Activated naive CD4-positive, alpha-beta T cell treated with anti-CD3 and anti-CD28 coated beads for 36 hours (primary cell): ENCODE measurements around the gene CDKN1A. TPM values are rescaled to one million over a fixed set of nuclear protein-coding genes. Genes with fewer than 3 reads are reported as not detected.
A peak's percentile ranks its signal among the peaks of the same experiment; 100 is the strongest.

Experiments used
- CTCF ChIA-PET: fragments of 350-600 bp; sonication (Branson Sonifier 250); formaldehyde crosslinking; loops from one replicate; lab custom pipeline; 2021; ENCODE audit warnings: antibody characterized with exemption; lab: Charles Lee
- DNase-seq: peaks from one replicate; pipeline ENCODE4 v3.0.0-alpha.2; 2020
- H3K27ac Mint-ChIP-seq: one replicate; pipeline ENCODE4 v1.8.0; 2021; ENCODE audit warnings: mild to moderate bottlenecking, mixed read lengths
- H3K27me3 Mint-ChIP-seq: one replicate; pipeline ENCODE4 v1.8.0; 2021; ENCODE audit warnings: low read depth, mixed read lengths
- H3K36me3 Mint-ChIP-seq: one replicate; pipeline ENCODE4 v1.8.0; 2021; ENCODE audit warnings: low read depth, mixed read lengths
- H3K4me1 Mint-ChIP-seq: one replicate; pipeline ENCODE4 v1.8.0; 2021; ENCODE audit warnings: low read depth, mixed read lengths
- H3K4me3 Mint-ChIP-seq: one replicate; pipeline ENCODE4 v1.8.0; 2021; ENCODE audit warnings: mild to moderate bottlenecking, moderate library complexity, mixed read lengths
- H3K9me3 Mint-ChIP-seq: one replicate; pipeline ENCODE4 v1.8.0; 2021; ENCODE audit warnings: mixed read lengths
- intact Hi-C: fragments of 100-400 bp; cut with micrococcal nuclease; formaldehyde crosslinking; loops from one replicate; pipeline ENCODE4 v1.15.1; 2023
- total RNA-seq, 2 experiments: library from RNA; stranded (reverse); gene quantifications; one replicate each; pipeline ENCODE4 v1.2.3, GENCODE V29; 2021

Gene CDKN1A
- total RNA-seq = 10 to 100 TPM; 90.1 to 92.3 TPM

- H3K9me3 Mint-ChIP-seq = no peaks in the 10 kb centered on the region
- H3K4me3 Mint-ChIP-seq = peak within 1 kb of the TSS; percentile 99
- peak within 1 kb of the TSS; percentile 86 for H3K27ac Mint-ChIP-seq
- intact Hi-C loops = no loop called here
- CTCF ChIA-PET = interaction anchor here (1.0 to 1.3 kb wide), 2 partner anchors 16 to 60 kb away, joined by 3 read pairs; no protein-coding TSS in a partner anchor
- H3K4me1 Mint-ChIP-seq = peaks cover 47% of the 10 kb centered on the region
- peaks cover 19% of the 10 kb centered on the region for H3K36me3 Mint-ChIP-seq
- DNase-seq = peak; percentile 81
- H3K27me3 Mint-ChIP-seq = peaks cover 13% of the 10 kb centered on the region
Measured at GRCh38 chr6:36678488-36679042, at the start of gene CDKN1A. Gene CDKN1A (plus strand): TSS chr6:36678714. CDS start chr6:36684102, 5,388 bp downstream.

- Mint-ChIP-seq H3K9me3 (no peaks in the 10 kb centered on the region), H3K4me1 (peaks cover 6% of the 10 kb centered on the region), H3K36me3 (no peaks in the 10 kb centered on the region), H3K4me3 (no peak overlapping the region), H3K27ac (no peak overlapping the region), H3K27me3 (no peaks in the 10 kb centered on the region)
- CTCF ChIA-PET = interaction anchor here (0.8 to 3.0 kb wide), 2 partner anchors 15 to 95 kb away, joined by 3 to 14 read pairs; no protein-coding TSS in a partner anchor
- intact Hi-C loops = no loop called here
- no peak for DNase-seq
Measured at GRCh38 chr6:36629784-36630183, 48.7 kb upstream of the CDKN1A start.

- DNase-seq = no peak
- Mint-ChIP-seq H3K27ac (no peak overlapping the region), H3K36me3 (no peaks in the 10 kb centered on the region), H3K4me3 (no peak overlapping the region), H3K9me3 (no peaks in the 10 kb centered on the region), H3K4me1 (peaks cover 6% of the 10 kb centered on the region), H3K27me3 (no peaks in the 10 kb centered on the region)
- CTCF ChIA-PET = interaction anchor here (1.0 to 1.1 kb wide), 2 partner anchors 16 to 128 kb away, joined by 3 to 5 read pairs; no protein-coding TSS in a partner anchor
- intact Hi-C loops = no loop called here
Measured at GRCh38 chr6:36631326-36632011, 47.0 kb upstream of the CDKN1A start.

- Mint-ChIP-seq H3K27ac (no peak overlapping the region), H3K36me3 (no peaks in the 10 kb centered on the region), H3K4me1 (no peaks in the 10 kb centered on the region), H3K4me3 (no peak overlapping the region), H3K9me3 (no peaks in the 10 kb centered on the region), H3K27me3 (no peaks in the 10 kb centered on the region)
- CTCF ChIA-PET = no interaction called here
- intact Hi-C loops = no loop called here
- DNase-seq = no peak
Measured at GRCh38 chr6:36633370-36633769, 45.1 kb upstream of the CDKN1A start.

- no peaks in the 10 kb centered on the region for H3K36me3 Mint-ChIP-seq
- H3K4me3 Mint-ChIP-seq = no peak overlapping the region
- CTCF ChIA-PET = interaction anchor here (0.7 kb wide), 1 partner anchor 100 kb away, joined by 3 read pairs; no protein-coding TSS in a partner anchor
- DNase-seq = no peak
- no peak overlapping the region for H3K27ac Mint-ChIP-seq
- no peaks in the 10 kb centered on the region for H3K9me3 Mint-ChIP-seq
- H3K27me3 Mint-ChIP-seq = no peaks in the 10 kb centered on the region
- H3K4me1 Mint-ChIP-seq = no peaks in the 10 kb centered on the region
- intact Hi-C loops = no loop called here
Measured at GRCh38 chr6:36633915-36634314, 44.6 kb upstream of the CDKN1A start.

- no peaks in the 10 kb centered on the region for H3K4me1 Mint-ChIP-seq
- CTCF ChIA-PET = interaction anchor here (0.7 kb wide), 1 partner anchor 100 kb away, joined by 3 read pairs; no protein-coding TSS in a partner anchor
- H3K36me3 Mint-ChIP-seq = no peaks in the 10 kb centered on the region
- intact Hi-C loops = no loop called here
- no peaks in the 10 kb centered on the region for H3K27me3 Mint-ChIP-seq
- no peak for DNase-seq
- H3K27ac Mint-ChIP-seq = no peak overlapping the region
- H3K9me3 Mint-ChIP-seq = no peaks in the 10 kb centered on the region
- no peak overlapping the region for H3K4me3 Mint-ChIP-seq
Measured at GRCh38 chr6:36634317-36635108, 44.0 kb upstream of the CDKN1A start.

- Mint-ChIP-seq H3K27ac (no peak overlapping the region), H3K27me3 (no peaks in the 10 kb centered on the region), H3K4me3 (no peak overlapping the region), H3K4me1 (no peaks in the 10 kb centered on the region), H3K9me3 (no peaks in the 10 kb centered on the region), H3K36me3 (no peaks in the 10 kb centered on the region)
- DNase-seq = no peak
- intact Hi-C loops = no loop called here
- CTCF ChIA-PET = interaction anchor here (0.6 to 1.0 kb wide), 3 partner anchors 12 to 124 kb away, joined by 3 to 8 read pairs (median 5); no protein-coding TSS in a partner anchor
Measured at GRCh38 chr6:36636283-36636682, 42.2 kb upstream of the CDKN1A start.

GRCh38 chr6:36636687-36637418, 41.7 kb upstream of the CDKN1A start:
- CTCF ChIA-PET = interaction anchor here (0.6 to 1.0 kb wide), 4 partner anchors 13 to 146 kb away, joined by 3 to 8 read pairs (median 4); no protein-coding TSS in a partner anchor
- intact Hi-C loops = no loop called here

GRCh38 chr6:36638579-36638978, 39.9 kb upstream of the CDKN1A start:
- DNase-seq = no peak
- intact Hi-C loops = no loop called here
- H3K36me3 Mint-ChIP-seq = no peaks in the 10 kb centered on the region
- CTCF ChIA-PET = no interaction called here
- H3K27ac Mint-ChIP-seq = no peak overlapping the region
- H3K9me3 Mint-ChIP-seq = no peaks in the 10 kb centered on the region
- no peaks in the 10 kb centered on the region for H3K4me1 Mint-ChIP-seq
- H3K27me3 Mint-ChIP-seq = no peaks in the 10 kb centered on the region
- H3K4me3 Mint-ChIP-seq = no peak overlapping the region

More at GRCh38 chr6:36636687-36637418, 41.7 kb upstream of the CDKN1A start:
- DNase-seq = no peak
- no peaks in the 10 kb centered on the region for H3K36me3 Mint-ChIP-seq
- H3K4me3 Mint-ChIP-seq = no peak overlapping the region
- H3K27ac Mint-ChIP-seq = no peak overlapping the region
- H3K27me3 Mint-ChIP-seq = no peaks in the 10 kb centered on the region
- no peaks in the 10 kb centered on the region for H3K4me1 Mint-ChIP-seq
- H3K9me3 Mint-ChIP-seq = no peaks in the 10 kb centered on the region

GRCh38 chr6:36639171-36639808, 39.2 kb upstream of the CDKN1A start:
- CTCF ChIA-PET = interaction anchor here (0.6 kb wide), 1 partner anchor 126 kb away, joined by 4 read pairs; no protein-coding TSS in a partner anchor
- no peak for DNase-seq
- intact Hi-C loops = no loop called here
- Mint-ChIP-seq H3K36me3 (no peaks in the 10 kb centered on the region), H3K4me3 (no peak overlapping the region), H3K27ac (no peak overlapping the region), H3K9me3 (no peaks in the 10 kb centered on the region), H3K27me3 (no peaks in the 10 kb centered on the region), H3K4me1 (no peaks in the 10 kb centered on the region)

- Mint-ChIP-seq H3K27me3 (no peaks in the 10 kb centered on the region), H3K36me3 (no peaks in the 10 kb centered on the region), H3K4me3 (no peak overlapping the region), H3K27ac (peak overlapping the region; percentile 16), H3K4me1 (no peaks in the 10 kb centered on the region), H3K9me3 (no peaks in the 10 kb centered on the region)
- intact Hi-C loops = no loop called here
- no peak for DNase-seq
- CTCF ChIA-PET = no interaction called here
Measured at GRCh38 chr6:36641543-36641942, 37.0 kb upstream of the CDKN1A start.
